PC-3 (cell line): ENCODE measurements around the gene ALDH16A1. TPM values are rescaled to one million over a fixed set of nuclear protein-coding genes. Genes with fewer than 3 reads are reported as not detected.
"Not testable (repeated sequence)": the region's sequence is repeated elsewhere in the genome, so short reads cannot be mapped to it uniquely, and the experiment has no call there.

Experiments used
- ATAC-seq: fragments of 200-7000 bp; cut with Tn5 transposase; 2 replicates; pipeline ENCODE4 v1.9.1; 2020; ENCODE audit warnings: mild to moderate bottlenecking, moderate library complexity
- BruUV-seq: library from RNA; stranded (reverse); fragments of 400-500 nt; replicated peaks from 2 replicates; lab custom pipeline; 2021; lab: Mats Ljungman, UMichigan
- CTCF ChIA-PET: fragments of 300-600 bp; sonication (Branson Sonifier 250); formaldehyde crosslinking; loops from one replicate; lab custom pipeline; 2022; ENCODE audit warnings: antibody characterized with exemption; lab: Charles Lee
- POLR2A ChIA-PET: fragments of 300-600 bp; sonication (Branson Sonifier 250); formaldehyde crosslinking; loops from one replicate; lab custom pipeline; 2022; ENCODE audit warnings: antibody characterized with exemption; ENCODE audit not compliant: unreplicated experiment; lab: Charles Lee
- DNase-seq: peaks from one replicate; pipeline ENCODE4 v3.0.0-alpha.2; 2015
- H2AFZ ChIP-seq: fragments of 300-600 bp; sonication (generic); 2 replicates; pipeline ENCODE4 v1.6.0; 2016; ENCODE audit warnings: antibody characterized with exemption, low read length
- H3F3A ChIP-seq: fragments of 300-600 bp; sonication (generic); one replicate; pipeline ENCODE4 v1.6.0; 2017; ENCODE audit warnings: antibody characterized with exemption, low read length, control low read depth, mild to moderate bottlenecking; ENCODE audit not compliant: unreplicated experiment
- H3K27ac ChIP-seq: fragments of 300-600 bp; sonication (generic); 2 replicates; pipeline ENCODE4 v1.5.1; 2016; ENCODE audit warnings: mild to moderate bottlenecking, low read length
- H3K27me3 ChIP-seq: fragments of 300-600 bp; sonication (generic); 2 replicates; pipeline ENCODE4 v1.6.1; 2016; ENCODE audit warnings: low read length, mixed read lengths
- H3K36me3 ChIP-seq: fragments of 300-600 bp; sonication (generic); 2 replicates; pipeline ENCODE4 v1.6.1; 2016; ENCODE audit warnings: low read depth, mixed run types, low read length, mixed read lengths
- H3K4me1 ChIP-seq: fragments of 300-600 bp; sonication (generic); 2 replicates; pipeline ENCODE4 v1.5.1; 2016; ENCODE audit warnings: low read length; ENCODE audit not compliant: insufficient read depth
- H3K4me2 ChIP-seq: fragments of 300-600 bp; sonication (generic); 2 replicates; pipeline ENCODE4 v1.6.0; 2016; ENCODE audit warnings: low read length
- H3K4me3 ChIP-seq: fragments of 300-600 bp; sonication (generic); 2 replicates; pipeline ENCODE4 v1.5.1; 2016; ENCODE audit warnings: mild to moderate bottlenecking, low read length, mixed read lengths
- H3K79me2 ChIP-seq: fragments of 300-600 bp; sonication (generic); 2 replicates; pipeline ENCODE4 v1.6.1; 2017; ENCODE audit warnings: low read length, mixed read lengths
- H3K9ac ChIP-seq: fragments of 300-600 bp; sonication (generic); 2 replicates; pipeline ENCODE4 v1.6.0; 2016; ENCODE audit warnings: mild to moderate bottlenecking, low read length
- H3K9me2 ChIP-seq: fragments of 300-600 bp; sonication (generic); replicated peaks from 2 replicates; pipeline ENCODE4 v1.6.1; 2016; ENCODE audit warnings: mixed run types, low read length, mixed read lengths
- H3K9me3 ChIP-seq: fragments of 300-600 bp; sonication (generic); 2 replicates; pipeline ENCODE4 v1.6.1; 2016; ENCODE audit warnings: low read length, mixed read lengths
- H4K20me1 ChIP-seq: fragments of 300-600 bp; sonication (generic); 2 replicates; pipeline ENCODE4 v1.6.1; 2016; ENCODE audit warnings: low read length, mixed read lengths
- CTCF ChIP-seq: fragments of 300-600 bp; sonication (generic); conservative IDR thresholded peaks from 2 replicates; pipeline ENCODE4 v1.5.1; 2017; ENCODE audit warnings: antibody characterized with exemption, low read depth, mild to moderate bottlenecking, low read length
- EZH2 ChIP-seq: fragments of 300-600 bp; sonication (generic); IDR thresholded peaks from one replicate; pipeline ENCODE4 v1.6.1; 2017; ENCODE audit warnings: antibody characterized with exemption, mild to moderate bottlenecking, low read length; ENCODE audit not compliant: unreplicated experiment
- EZH2phosphoT487 ChIP-seq: fragments of 300-600 bp; sonication (generic); IDR thresholded peaks from 2 replicates; pipeline ENCODE4 v1.6.1; 2018; ENCODE audit warnings: mild to moderate bottlenecking, antibody characterized with exemption, low read length, borderline replicate concordance
- intact Hi-C: fragments of 100-400 bp; cut with micrococcal nuclease; formaldehyde crosslinking; loops from 2 replicates; pipeline ENCODE4 v1.9.0; 2023
- total RNA-seq: library from RNA; depleted of rRNA; stranded (reverse); fragments of >200 nt; gene quantifications from 2 replicates; pipeline ENCODE4 v1.2.3, GENCODE V29; 2014

The ALDH16A1 gene
- total RNA-seq, 1 experiment from 2014 or later: not detected

GRCh38 chr19:49469828-49470614 is 17.0 kb downstream of the ALDH16A1 start:
- no TSS peak for BruUV-seq
- no peaks in the 10 kb centered on the region for H3K4me1 ChIP-seq
- H3K9me2 ChIP-seq: no peaks in the 10 kb centered on the region
- H3K36me3 ChIP-seq: no peaks in the 10 kb centered on the region; the same call in 1 of the 2 replicates
- no peaks in the 10 kb centered on the region for H3K79me2 ChIP-seq
- no peak for ATAC-seq
- no peak overlapping the region for H3K9ac ChIP-seq
- no peak overlapping the region for H3K4me3 ChIP-seq
- no peaks in the 10 kb centered on the region for H3F3A ChIP-seq
- H3K27ac ChIP-seq: no peak overlapping the region
- H2AFZ ChIP-seq: no peak overlapping the region
- intact Hi-C loops: no loop called here
- H3K27me3 ChIP-seq: no peaks in the 10 kb centered on the region
- no peak for DNase-seq
- H3K4me2 ChIP-seq: no peak overlapping the region
- TF ChIP-seq EZH2phosphoT487: no peak
- TF ChIP-seq EZH2: no peak
- TF ChIP-seq CTCF: peak; percentile 44; the same call in 1 of the 2 replicates
- no peaks in the 10 kb centered on the region for H3K9me3 ChIP-seq
- ChIA-PET POLR2A (no interaction called here), CTCF (no interaction called here)
- H4K20me1 ChIP-seq: no peaks in the 10 kb centered on the region

DNA sequence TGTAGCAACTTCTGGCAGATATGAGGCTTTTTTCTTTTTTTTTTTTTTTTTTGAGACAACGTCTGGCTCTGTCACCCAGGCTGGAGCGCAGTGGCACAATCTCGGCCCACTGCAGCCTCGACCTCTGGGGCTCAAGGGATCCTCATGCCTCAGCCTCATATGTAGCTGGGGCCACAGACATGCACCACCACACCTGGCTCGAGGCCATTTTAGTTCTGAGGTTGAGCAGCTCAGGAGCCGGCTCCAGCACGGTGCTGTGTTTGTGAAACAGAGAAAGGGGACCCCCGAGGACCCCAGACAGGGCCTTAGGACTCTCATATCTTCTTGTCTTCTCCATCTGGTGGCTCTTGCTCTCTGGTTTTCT is 17.6 kb downstream of the ALDH16A1 start:
- BruUV-seq: no TSS peak
- Histone ChIP-seq H3K9ac (no peak overlapping the region), H3K27ac (no peak overlapping the region), H3K36me3 (no peaks in the 10 kb centered on the region; the same call in 1 of the 2 replicates), H3K9me2 (no peaks in the 10 kb centered on the region), H3K9me3 (no peaks in the 10 kb centered on the region), H2AFZ (no peak overlapping the region), H3K79me2 (no peaks in the 10 kb centered on the region), H3K27me3 (no peaks in the 10 kb centered on the region), H3K4me3 (no peak overlapping the region), H3K4me2 (no peak overlapping the region), H3K4me1 (no peaks in the 10 kb centered on the region), H3F3A (no peaks in the 10 kb centered on the region), H4K20me1 (no peaks in the 10 kb centered on the region)
- intact Hi-C loops: no loop called here
- TF ChIP-seq EZH2phosphoT487 (no peak), EZH2 (no peak), CTCF (no peak)
- POLR2A ChIA-PET: no interaction called here
- ATAC-seq (no peak), DNase-seq (no peak)
- CTCF ChIA-PET: no interaction called here

DNA sequence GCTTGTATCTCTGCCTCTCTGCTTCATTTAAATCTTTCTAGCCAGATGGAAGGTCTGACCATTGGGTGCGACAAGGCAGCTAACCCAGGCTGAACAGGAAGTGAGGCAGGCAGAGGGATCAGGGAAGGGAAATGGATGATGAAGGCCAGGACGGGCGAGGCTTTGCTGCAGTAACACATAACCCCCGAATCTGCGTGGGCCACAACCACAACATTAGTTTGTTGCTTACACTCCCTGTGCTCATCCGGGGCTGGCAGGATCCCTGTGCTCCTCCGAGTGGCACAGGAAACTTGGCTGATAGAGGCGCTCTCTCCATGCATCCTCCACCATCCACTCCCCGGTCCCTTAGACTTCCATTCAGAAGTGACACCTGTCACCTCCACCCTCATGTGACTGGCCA is 19.9 kb downstream of the ALDH16A1 start:
- Histone ChIP-seq H3K9me2 (no peaks in the 10 kb centered on the region), H3K4me3 (no peak overlapping the region), H2AFZ (no peak overlapping the region), H3K9me3 (no peaks in the 10 kb centered on the region), H3K79me2 (no peaks in the 10 kb centered on the region), H3K4me1 (no peaks in the 10 kb centered on the region), H3K27me3 (no peaks in the 10 kb centered on the region), H3K4me2 (no peak overlapping the region), H4K20me1 (no peaks in the 10 kb centered on the region), H3K9ac (no peak overlapping the region), H3K36me3 (no peaks in the 10 kb centered on the region; the same call in 1 of the 2 replicates), H3K27ac (no peak overlapping the region), H3F3A (no peaks in the 10 kb centered on the region)
- intact Hi-C loops: no loop called here
- ChIA-PET CTCF (interaction anchor here (0.7 kb wide), 1 partner anchor 12 kb away, joined by 4 read pairs; no protein-coding TSS in a partner anchor), POLR2A (no interaction called here)
- ATAC-seq: no peak
- DNase-seq: no peak
- TF ChIP-seq EZH2phosphoT487: no peak
- TF ChIP-seq CTCF: no peak
- no peak for TF ChIP-seq EZH2
- no TSS peak for BruUV-seq

DNA sequence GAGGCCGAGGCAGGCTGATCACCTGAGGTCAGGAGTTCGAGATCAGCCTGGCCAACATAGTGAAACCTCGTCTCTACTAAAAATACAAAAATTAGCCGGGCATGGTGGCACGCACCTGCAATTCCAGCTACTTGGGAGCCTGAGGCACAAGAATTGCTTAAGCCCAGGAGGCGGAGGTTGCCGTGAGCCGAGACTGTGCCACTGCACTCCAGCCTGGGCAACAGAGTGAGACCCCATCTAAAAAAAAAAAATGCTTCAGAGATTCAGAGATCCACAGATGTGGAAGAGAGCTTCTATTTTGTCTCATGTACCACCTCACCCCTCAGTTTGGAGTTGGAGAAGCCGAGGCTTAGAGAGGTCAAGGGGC is 20.5 kb downstream of the ALDH16A1 start:
- DNase-seq, H3K9me3 ChIP-seq, H4K20me1 ChIP-seq, ATAC-seq, H3K4me1 ChIP-seq, H3K36me3 ChIP-seq, H3F3A ChIP-seq, H3K27me3 ChIP-seq, H3K79me2 ChIP-seq, H3K27ac ChIP-seq, BruUV-seq, POLR2A ChIA-PET, H3K9me2 ChIP-seq, intact Hi-C loops: not testable (repeated sequence)
- peak overlapping the region; percentile 89 for H3K4me2 ChIP-seq
- peak overlapping the region; percentile 61; the same call in 1 of the 2 replicates for H3K9ac ChIP-seq
- H2AFZ ChIP-seq: peak overlapping the region; percentile 94
- peak overlapping the region; percentile 82 for H3K4me3 ChIP-seq
- CTCF ChIA-PET: interaction anchor here (0.6 to 1.2 kb wide), 3 partner anchors 21 to 463 kb away, joined by 3 to 10 read pairs (median 5); no protein-coding TSS in a partner anchor
